ENCODE results near the gene LTF.
"Not testable (repeated sequence)": the region's sequence is repeated elsewhere in the genome, so short reads cannot be mapped to it uniquely, and the experiment has no call there.

GRCh38 chr3:46494491-46494890 is 29.8 kb upstream of the LTF start:
- TF ChIP-seq CTCF (IDR thresholded peaks at IDR 0.05; ENCODE audit: low read depth, low read length, poor library complexity, severe bottlenecking); EZH2phosphoT487 (IDR thresholded peaks at IDR 0.05; ENCODE audit: borderline replicate concordance, low read length): not testable (repeated sequence)
